GM21717 (cell line): ENCODE data around the gene PSMB7.

Source experiments
- ATAC-seq: cut with Tn5 transposase; IDR thresholded peaks from one replicate; pipeline ENCODE4 v1.9.1; 2021; ENCODE audit warnings: mild to moderate bottlenecking, moderate library complexity; ENCODE audit not compliant: unreplicated experiment

Gene PSMB7

DNA sequence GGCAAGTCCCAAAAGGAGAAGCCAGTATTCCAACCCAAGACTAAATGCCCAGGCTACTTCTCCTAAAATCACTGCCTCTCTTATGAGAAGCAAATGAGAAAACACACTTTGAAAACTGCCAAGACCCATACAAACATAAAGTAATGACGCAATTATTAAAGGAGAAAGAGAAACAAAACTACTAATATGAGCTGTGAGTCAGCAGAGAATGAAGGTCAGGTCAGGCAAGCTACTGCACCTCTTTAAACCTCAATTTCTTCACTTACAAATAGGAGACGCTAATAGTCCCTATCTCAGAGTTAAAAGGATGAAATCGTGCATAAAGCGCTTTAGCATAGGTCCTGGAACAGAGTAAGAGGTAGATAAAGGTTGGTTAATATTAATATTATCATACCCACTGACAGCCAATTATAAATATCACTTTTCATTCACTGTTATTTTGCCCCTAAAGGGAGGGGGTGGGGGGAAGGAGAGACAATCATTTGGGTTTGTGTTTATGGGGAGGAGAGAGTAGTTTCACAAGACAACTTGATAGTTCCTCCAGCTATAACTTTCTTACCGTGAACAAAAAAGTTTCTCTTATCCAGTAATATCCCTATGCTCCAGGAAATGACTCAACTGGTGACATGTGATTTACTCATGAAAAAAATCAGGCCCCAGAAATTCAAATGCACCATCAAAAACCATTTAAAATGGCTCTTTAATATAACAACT lies 3.6 kb downstream of the PSMB7 start:
- no peak for ATAC-seq

DNA sequence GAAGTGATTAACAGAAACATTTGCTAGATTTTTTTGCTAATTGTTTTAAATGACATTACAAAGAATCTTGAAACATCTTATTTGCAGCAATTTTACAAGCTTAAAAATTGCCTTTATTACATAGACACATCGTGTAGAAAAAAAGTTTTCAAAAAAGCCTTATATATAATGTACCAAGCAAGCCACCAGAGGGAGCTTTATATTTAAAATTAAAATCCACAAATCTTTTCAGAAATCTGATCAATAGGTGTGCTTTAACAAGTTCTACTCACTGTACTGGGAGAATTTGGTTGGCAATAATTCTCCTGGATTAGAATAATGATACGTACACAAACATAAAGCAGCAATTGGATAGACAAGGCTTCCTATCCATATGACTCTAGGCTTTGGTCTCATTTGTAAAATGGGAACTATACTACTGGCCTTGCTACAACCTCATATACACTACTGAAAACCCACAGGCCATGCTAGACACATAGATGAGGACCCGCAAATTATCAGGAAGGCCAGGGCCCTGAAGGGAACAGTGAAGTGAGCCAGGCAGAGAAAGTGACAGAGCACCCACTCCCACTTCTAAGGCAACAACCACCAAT lies 4.8 kb downstream of the PSMB7 start:
- ATAC-seq: no peak

DNA sequence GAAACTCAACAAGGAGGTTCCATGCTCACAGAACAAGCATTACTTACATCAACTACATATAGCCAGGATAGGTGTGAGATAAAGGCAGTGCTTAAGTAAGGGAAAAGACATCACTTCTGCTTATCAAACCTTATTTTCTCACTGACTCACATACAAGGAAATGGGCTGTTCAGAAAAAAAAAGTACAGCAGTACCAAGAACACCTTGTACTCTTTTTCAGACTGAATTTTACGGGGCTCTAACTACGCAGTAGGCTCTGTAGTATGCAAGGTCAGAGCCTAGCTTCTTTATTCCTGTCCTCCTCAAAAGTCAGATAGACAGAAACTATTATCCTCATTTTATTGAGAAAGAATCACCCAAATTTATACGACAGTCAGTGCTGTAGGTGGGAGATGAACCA lies 5.8 kb downstream of the PSMB7 start:
- ATAC-seq: no peak

DNA sequence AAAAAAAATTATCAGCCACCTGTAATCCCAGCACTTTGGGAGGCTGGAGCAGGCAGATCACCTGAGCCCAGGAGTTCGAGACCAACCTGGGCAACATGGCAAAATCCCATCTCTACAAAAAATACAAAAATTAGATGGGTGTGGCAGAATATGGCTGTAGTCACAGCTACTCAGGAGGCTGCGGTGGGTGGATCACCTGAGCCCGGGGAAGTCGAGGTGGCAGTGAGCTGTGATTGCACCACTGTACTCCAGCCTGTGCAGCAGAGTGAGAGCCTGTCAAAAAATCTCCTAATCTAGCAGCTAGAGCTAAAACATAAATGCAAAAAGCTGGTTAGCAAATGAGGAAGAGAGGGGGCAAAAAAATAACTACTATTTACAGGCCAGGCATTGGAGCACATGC lies 12.0 kb downstream of the PSMB7 start:
- no peak for ATAC-seq

DNA sequence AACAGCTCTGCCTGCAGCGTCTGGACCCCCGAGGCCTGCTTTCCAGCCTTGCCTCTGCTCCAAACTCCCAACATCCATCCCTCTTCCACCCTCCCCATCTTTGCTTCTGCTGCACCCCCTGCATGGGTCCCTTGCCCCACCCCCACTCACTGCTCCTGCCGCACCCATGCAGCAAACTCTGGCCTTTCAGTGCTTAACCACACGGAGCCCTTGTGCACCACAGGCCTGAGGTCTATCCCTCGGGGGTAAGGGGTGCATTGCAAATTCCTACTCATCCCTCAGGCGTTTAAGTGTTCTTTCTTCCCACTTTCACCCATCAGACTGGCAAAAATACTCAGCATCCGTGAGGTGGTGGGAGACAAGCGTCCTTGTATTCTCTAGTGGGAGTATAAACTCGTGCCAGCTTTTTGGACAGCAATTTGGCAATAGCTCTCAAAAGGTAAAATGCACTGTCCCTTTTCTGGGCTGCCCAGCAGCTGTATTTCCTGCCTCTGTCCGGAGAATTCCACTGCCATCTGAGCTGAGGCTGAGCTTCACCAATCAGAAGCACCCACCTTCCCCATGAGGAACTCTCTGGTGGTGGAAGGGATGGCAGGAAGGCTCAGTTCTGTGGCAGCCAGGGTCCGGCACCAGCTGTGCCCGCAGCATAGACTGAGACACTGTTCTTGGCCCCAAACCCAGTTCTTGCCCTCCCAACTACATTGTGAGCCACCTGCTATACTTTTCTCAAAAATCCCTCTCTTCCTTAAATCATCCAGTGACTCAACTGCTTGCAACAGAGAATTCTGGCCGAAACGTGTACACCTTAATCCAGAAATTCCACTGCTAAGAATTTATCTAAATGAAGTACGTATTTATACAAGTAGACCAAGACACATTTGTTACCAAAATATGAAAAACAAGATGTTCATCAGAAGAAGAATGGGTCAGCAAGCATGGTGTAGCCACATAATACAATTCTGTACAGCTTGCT lies 15.0 kb downstream of the PSMB7 start:
- no peak for ATAC-seq

DNA sequence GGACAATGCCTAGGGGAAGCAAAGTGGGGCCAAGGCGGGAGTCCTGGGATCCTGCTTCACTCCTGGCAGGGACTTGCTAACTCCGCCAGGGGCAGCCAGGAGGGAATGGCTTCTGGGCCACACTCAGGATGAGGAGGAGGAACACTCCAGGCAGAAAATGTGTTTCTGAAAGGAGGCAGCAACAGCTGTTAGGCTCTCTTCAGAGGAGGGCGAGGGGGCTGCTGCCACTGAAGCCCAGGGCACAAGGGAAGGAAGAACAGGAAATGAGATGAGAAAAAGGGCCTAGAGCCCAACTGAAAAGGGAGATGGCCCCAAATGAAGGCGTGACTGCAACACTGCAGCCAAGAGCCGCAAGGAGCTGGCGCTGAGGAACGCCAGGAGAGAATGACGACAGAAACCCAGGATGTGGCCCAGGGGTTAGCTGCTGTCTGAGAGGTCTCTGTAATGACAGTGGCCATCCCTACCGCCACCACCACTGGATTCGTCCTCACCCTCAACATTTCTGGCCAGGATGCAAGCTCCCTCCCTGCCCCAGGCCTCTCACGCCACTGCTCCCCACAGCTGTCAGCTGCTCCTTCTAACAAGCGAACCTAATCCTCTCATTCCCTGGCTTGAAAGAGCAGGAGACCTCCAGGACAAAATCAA lies 15.8 kb downstream of the PSMB7 start:
- no peak for ATAC-seq

DNA sequence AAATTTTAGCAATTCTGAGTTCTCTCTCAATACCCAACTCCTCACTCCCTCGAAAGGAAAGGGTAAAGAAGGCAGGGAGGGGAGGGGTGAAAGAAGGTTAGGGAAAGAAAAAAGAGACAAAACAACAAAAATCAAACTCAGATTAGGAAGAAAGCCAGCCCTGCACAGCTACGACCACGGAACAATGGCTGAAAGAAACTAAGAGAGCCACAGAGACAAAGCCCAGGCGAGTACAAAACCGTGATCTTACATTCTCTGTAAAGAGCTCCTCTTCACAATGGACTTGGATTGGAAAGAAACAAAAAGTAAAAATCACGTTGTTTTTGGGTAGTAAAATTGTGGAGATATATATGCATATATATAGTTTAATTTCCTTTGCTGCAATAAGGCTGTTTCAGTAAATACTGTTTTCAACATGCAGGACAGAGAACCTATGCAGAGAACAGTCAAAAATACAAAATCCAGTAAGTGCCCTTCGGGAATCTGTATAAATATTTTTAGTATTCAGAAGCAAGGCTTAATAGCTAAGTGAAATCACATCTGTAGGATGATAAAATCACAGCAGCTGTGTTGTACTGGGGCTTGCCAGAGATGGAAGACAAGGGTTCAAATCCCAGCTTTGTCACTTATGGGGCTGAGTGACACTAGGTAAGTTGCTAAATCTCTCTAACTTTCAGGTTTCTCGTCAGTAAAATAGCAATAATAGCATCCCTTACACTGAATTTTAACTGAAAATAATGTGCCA lies 16.9 kb downstream of the PSMB7 start:
- ATAC-seq: no peak

DNA sequence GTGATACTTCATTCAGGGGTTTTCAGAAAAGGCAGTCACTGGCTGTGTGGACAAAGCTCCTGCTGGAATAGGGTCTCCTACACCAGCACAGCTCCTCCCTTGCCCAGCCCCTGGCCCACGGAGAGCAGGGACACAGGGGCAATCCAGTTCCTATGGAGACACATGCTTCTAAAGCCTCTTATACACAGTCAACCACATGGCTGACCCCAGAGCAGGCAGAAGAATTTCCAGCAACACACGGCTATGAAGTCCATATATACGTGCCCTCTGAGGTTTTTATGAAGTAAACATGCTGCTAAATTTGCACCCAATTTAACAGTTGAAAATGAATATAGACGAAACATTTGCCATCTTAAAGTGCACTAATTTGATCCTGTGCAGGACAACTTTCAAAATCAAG lies 19.4 kb downstream of the PSMB7 start:
- ATAC-seq: no peak

DNA sequence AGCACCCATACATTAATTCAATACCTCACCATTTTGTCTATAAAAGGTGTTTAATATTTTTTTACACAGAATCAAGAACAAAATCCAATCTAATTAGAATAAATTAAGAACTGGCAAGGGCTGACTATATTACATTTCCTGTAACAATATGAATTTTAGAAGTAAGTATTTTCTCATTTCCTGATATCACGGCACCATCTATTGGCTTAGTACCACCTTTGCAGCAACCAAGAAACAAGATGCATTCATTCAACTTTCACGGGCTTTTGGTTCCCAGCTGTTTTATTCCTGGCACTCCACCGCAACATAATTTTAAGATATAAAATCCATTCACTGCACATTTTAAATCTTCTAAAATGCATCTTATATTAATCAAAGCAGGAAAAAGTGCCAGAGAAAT lies 20.6 kb downstream of the PSMB7 start:
- no peak for ATAC-seq

DNA sequence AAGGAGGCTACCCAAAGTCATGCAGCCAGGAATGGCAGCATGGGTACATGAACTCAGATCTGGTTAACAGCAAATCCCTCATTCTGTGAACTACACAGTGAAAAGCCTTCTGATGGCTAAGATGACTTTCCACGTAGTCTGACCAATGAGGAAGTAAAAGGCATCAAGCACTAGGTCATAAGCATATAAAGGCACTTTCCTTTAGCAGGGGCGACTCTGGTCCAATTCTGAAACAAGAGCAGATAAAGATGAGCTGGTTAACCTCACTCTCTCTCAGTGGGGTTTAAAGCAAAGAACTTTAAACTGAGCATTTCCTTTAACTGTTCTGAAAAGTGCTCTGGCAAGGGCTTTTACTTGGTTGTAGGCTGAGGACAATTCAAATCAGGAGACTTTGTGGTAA lies 21.1 kb downstream of the PSMB7 start:
- no peak for ATAC-seq

DNA sequence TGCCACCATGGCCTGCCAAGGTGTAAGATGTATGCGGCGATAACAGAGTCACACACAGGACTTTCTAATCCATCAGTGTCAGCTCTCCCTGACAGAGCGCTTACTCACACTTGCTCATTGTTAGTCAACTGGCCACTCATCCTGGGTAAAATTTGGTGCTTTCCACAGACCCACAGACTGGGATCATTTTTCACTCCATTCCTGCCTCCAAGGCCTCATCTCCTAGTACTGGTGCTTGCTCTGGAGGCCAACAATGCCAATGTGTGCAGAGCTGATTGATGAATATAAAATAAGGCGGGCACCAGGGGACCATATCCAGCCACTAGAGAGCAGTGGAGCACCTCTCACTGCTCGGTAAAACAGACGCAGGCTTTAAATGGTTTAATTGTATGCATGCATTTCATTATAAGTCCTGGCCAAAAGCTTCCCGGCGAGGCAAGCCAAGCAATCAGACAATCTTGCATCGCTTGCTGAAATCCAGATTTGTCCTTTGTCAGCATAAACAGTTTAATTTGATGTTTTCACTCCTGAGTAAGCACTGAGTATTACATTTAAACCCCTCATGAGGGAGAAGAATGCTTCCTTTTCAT lies 22.3 kb downstream of the PSMB7 start:
- no peak for ATAC-seq

DNA sequence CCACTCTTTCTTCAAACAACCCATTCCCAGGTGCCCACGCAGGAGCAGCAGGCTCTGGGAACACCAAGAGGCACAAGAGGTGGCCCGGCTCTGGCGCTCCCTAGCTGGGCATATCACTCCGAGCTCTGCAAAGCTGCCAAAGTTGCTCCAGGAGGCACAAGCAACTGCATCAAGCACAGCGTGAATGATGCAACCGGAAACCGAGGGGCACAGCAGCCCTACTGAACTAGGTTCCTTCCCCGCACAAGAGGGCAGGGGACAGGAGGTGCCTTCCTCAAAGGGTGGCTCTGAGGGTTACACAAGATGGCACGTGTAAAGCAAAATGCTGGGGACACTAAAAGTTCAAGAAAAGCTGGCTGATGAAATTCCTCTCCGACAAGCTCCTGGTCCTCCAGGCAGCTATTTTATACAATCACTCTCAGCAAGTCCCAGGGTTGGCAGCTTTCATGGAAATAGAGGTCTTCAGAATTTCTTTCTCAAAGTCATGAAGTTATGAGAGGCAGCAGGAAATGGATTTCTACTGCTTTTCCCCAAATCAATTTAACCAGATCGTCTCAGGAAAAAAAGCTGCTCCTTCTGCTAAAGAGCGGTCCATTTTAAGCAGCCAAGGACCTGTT lies 22.9 kb downstream of the PSMB7 start:
- no peak for ATAC-seq

DNA sequence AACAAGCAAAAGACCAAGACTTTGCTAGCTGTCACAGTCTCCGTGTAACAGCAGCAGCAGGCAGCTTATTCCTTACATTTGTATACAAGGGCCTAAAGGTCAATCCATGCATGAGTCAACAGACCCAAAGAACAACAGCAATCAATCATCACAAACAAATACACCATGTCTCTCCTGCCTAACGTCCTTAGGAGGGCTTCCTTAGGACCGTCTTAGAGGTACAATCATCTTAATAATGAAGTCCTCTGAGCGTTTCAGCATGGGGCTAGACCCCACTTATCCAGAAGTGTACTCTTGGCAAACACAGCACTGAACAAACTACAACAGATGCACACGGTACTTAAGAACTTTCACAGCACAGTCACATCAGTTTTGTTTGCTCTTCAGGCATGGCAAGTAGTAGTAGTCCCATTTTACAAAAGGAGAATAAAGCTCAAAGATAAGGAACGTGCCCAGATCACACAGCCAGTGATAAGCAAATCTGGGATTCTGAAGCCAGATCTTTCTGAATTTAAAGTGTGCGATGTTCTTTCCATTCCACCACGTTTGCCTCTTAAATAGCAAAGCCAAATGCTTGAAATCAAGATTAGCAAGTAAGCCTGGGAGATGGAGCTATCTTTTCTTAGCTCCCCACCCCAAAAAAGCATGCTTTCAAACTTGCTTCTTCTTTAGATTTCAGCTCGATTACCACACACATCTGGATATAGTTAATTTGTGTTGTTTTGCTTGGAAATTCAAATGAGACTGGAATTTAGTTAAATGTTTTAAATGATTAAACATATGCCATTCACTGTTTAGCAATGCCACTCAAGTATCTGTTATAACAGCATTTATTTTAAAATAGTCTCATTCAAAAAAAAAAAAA lies 24.2 kb downstream of the PSMB7 start:
- ATAC-seq: no peak

DNA sequence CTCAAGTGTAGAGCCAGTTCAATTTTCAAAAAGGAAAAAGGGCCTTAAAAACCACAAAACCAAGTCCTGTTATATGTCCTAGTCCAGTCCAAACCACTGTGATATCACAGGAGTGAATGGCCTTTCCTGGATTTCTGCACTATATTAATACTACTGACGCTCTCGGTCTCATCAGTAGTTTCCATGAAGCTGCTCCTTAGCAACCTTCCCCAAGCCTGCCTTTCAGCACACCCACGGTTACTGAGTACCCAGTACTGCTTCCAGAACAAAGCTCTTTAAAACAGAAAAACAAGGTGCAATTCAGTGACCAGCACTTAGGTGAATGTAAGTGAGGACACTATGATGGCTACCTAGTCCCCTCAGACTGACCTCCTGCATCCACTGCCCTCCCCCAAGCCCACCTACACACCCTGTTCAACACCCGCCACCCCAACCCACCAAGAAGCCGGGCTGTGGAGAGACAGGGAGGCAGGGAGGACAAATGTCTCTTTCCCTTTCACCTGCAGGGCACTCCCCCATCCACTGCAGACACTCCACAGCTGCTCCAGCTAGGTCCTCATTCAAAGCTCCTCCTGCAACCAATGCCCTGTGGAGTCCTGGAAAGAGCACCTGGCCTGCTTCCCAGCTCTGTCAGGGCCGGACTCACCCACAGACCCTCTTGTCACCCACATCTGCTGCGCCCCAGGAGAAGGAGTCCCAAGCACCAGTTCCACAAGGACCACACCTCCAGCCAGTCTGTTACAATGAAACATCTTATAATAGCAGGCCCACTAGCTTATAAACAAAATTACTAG lies 25.9 kb downstream of the PSMB7 start:
- no peak for ATAC-seq

DNA sequence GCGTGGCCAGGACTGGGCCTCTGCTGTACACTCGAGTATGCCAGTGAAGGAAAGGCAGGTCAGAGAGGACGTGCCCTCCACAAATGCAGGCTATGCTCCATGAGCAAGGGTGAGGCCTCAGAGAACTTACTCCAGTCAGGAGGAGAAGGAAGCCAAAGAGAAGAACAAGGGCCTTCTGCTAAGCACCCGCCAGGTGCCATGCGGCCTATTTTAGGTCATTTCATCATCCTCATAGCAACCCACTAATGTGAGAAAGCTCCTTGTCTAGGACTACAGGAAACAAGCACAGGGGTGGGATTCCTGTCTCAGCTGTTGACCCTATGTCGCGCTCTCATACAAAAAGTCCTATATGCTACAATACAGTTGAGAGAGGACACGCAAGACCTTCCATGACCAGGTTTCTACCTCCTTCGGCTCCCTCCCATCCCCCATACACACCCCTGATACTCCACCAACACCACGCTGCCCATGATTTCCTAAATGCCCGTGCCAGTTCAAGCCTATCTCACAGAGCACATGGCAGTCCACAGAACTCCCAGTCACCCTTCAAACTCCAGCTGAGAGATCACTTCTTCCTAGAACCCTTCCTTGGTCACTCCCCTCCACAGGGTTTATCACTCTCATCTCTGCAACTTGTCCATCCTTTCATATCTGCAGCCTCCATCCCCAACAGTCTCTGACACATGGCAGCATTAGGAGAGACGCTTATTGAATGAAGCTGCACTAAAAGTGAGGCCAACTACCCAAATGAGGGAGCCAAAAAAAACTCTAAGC lies 26.8 kb downstream of the PSMB7 start:
- ATAC-seq: no peak

DNA sequence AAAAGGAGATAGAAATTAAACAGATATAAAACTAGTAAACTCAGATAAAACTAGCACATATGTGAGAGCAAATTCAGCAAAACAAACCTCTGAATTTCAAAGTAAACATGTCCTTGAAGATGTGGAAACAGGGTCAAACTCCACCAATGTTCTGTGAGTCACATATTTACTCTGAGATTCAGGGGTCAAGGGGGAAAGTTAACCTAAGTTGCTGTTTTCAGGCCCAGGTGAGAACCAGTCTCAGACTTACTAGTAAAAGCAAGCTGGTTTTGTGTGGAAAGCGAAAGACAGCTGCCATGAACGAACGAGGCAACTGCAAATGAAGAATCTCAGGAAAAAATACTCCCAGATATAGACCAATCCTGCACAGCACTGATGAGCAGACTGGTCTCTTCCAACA lies 29.0 kb downstream of the PSMB7 start:
- ATAC-seq: no peak

DNA sequence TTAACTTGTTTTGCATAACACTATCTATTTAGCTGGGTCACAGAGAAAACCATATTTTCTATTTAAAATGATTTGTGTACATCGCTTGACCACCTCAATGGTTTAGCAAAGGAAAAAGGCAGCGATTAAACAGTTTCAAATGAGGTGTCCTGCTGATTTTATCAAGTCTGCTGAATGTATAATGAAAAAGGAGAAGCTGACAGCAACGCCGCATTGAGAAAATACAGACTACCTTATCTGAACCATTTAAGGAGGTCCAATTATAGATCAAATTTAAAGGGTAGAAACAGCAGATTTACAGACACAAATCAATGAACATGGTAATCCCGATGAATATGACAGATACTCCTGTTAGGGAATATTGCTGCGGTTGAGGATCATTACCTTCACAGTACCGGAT lies 29.6 kb downstream of the PSMB7 start:
- no peak for ATAC-seq
